Dedifferentiated amniotic fluid mesenchymal stem cell (primary cell): ENCODE measurements around the gene GALNT16.
"Not testable (repeated sequence)": the region's sequence is repeated elsewhere in the genome, so short reads cannot be mapped to it uniquely, and the experiment has no call there.

ENCODE experiments used
- DNase-seq: peaks from one replicate; pipeline ENCODE4 v3.0.0-alpha.2; 2016; ENCODE audit errors: extremely low spot score

The GALNT16 gene

DNA sequence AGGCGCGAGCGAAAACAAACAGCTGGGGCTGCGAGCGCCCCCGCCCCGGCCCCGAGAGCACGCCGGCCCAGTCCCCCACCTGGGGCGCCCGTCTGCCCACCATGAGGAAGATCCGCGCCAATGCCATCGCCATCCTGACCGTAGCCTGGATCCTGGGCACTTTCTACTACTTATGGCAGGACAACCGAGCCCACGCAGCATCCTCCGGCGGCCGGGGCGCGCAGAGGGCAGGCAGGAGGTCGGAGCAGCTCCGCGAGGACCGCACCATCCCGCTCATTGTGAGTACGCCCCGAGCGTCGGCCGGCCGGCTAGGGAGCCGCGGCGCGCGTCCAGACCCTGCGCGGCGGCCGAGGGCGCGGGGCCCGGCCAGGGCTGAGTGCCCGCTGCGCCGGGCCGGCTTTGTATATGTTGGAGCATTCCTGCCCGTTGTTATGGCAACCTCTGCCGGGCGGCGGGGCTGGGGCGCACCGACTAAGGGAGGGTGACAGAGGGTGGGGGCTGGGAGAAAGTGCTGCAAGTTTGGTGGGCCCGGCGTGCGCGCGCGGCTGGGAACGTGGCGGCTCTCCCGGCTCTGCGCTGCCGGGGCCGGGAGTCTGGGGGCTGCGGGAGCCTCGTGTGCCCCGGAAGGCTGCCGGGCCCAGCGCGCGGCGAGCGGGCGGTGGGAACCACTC lies 367 bp downstream of the GALNT16 start:
- no peak for DNase-seq

GRCh38 chr14:69260861-69261564 lies 1.1 kb downstream of the GALNT16 start:
- DNase-seq: no peak

GRCh38 chr14:69261761-69262331 lies 1.9 kb downstream of the GALNT16 start:
- no peak for DNase-seq

GRCh38 chr14:69262516-69262915 lies 2.6 kb downstream of the GALNT16 start:
- DNase-seq: no peak

DNA sequence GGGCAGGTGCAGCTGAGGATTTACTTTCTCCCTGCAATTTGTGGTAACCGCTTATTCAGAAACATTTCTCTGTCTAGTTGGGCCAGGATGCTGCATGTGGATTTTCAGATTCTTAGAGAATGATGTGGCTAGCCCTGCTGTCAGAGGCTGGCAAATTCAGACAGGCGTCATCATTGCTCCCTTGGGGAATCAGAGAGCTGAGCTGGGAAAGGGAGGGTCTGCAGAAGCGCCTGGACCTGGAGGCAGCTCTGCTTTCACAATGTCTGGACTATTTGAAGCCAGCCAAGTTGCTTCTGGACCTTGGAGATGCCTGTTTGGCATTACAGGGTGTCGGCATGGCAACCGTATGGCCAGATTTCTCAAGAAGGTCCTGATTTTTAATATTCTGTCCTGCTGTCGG lies 3.4 kb downstream of the GALNT16 start:
- DNase-seq: peak; percentile 98

GRCh38 chr14:69263771-69264170 lies 3.8 kb downstream of the GALNT16 start:
- DNase-seq: no peak

DNA sequence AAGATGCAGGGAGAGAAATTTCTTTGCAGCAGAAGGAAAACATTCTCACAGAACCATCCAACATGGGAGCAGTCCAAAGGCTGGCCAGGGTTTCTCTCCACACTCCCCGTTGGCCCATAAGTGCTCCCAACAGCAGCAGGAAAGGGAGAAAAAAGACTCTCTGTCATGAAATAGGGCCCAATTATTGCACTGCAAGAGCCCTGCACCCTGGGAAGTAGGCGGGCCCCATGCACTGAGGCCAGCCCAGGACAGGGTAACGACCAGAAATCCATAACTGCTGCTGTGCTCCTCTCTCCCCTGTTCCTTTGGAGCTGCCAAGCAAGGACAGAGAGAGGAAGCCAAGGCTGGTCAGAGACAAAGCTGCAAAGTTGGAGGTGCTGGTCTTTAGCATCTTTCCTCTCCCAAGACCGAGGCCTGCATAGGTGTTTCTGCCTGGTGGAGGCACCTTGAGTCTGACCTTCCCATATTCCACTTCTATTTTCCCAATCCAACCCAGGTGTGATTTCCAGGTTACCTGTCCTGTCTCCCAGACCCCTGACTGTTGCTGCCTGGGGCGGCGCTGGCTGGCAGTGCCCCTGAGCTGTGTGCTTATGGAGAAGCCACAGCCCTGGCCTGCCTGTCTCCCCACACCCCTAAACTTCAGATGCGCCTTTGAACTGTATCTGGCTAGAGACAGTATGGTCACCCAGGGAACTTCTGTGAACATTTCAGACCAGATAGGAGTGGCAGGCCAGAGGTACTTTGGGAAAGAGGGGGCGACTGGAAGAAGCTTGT lies 6.8 kb downstream of the GALNT16 start:
- no peak for DNase-seq

DNA sequence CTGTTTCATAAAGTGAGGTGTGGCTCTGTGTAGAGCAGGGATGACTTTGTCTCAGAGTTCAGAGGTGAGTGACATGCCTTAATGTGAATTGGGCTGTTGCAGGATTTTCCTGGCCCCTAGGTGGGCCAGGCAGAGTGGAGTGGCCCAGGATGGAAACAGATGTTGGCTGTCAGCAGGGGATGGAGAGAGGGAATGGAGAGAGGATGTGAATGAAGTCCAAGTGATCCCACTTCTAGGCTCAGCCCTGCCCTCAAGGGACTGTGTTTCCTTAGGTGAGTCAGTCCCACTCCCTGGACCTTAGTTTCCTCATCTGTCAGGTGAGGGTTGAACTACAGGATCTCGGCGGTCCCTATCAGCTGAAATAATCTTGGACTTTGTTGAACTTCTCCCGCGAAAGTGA lies 7.5 kb downstream of the GALNT16 start:
- no peak for DNase-seq

DNA sequence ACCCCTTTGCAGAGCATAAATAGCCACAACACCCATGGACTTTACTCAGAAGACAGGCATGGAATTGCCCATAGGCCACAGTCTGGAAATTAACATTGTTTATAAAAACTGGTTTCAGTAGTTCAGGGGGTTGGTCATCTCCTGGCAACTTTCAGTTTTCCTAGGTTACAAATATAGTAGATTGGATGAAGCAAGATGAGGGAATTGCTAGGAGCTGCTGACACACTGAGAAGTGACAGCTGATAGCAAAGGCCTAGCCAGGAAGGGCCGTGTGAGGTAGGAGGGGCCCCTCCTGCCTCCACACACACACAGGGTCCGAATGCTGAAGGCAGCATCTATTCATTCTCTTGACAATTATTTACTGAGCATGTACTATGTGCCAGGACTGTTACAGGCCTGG lies 8.3 kb downstream of the GALNT16 start:
- DNase-seq: no peak

- peak; percentile 30 for DNase-seq
Observed at GRCh38 chr14:69268763-69269162, 8.8 kb downstream of the GALNT16 start.

DNA sequence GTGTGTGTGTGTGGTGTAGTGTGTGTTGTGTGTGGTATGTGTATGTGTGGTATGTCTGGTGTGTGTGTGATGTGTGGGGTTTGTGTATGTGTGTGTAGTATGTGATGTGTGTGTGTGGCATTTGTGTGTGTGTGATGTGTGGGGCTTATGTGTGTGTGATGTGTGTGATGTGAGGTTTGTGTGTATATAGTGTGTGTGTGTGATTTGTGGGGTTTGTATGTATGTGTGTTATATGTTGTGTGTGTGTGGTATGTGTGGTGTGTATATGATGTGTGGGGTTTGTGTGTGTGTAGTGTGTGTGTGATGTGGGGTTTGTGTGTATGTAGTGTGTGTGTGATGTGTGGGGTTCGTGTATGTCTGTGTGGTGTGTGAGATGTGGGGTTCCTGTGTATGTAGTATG lies 9.4 kb downstream of the GALNT16 start:
- no peak for DNase-seq

GRCh38 chr14:69270097-69270496 lies 10.1 kb downstream of the GALNT16 start:
- DNase-seq: no peak

DNA sequence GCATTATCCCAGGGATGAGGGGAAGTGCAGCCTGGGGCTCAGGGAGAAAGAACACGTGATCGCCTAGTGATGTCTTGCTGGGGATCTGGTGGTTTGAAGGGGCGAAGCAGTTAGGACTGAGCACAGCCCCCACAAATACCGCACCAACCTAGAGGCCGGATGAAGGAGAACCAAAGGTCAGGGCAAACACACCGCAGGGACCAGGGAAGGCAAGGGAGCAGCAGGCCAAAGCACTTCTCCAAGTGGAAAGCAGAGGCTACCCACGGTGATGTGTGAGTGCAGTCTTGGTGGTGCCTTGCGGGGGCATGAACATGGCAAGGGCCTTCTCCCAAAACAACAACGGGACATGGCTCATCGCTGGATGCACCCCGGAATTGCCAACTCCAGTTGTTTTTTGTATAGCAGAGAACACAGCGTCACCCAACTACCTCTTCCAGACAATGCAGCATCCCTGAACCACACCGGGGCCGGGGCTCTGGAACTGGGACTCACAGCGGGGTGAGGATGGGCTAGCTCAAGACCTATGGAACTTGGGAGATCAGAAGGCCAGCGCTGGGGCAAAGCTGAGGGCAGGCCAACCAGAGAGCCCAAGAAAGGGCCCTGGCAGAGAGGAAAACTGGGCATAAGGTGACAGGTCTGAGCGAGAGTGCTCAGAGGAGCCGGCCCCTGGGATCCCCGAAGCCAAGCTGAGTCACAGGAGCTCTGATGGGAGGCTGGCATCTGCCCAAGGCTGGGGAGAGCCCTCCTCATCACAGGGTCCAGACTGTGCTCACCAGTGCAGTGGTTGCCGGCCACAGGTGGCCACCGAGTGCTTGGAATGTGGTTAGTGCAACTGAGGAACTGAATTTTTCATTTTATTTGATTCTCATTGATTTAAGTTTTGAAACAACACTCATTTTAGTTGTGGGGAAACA lies 11.1 kb downstream of the GALNT16 start:
- no peak for DNase-seq

DNA sequence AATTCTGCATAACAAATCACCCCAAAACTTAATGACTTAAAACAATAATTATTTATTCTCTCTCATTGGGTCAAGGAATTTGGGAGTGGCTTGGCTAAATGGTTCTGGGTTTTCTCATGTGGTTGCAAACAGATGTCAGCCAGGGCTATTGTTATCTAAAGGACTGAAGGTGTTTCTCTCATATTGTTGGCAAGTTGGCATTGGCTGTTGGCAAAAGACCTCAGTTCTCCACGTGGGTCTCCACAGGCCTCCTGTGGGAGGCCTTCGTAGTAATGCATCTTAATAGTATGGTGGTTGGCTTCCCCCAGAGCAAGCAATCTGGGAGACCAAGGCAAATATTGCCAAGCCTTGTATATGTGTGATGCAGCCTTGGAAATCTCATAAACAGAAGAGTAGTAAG lies 14.4 kb downstream of the GALNT16 start:
- no peak for DNase-seq

- DNase-seq: no peak
Observed at GRCh38 chr14:69275331-69275730, 15.4 kb downstream of the GALNT16 start.

- DNase-seq: not testable (repeated sequence)
Observed at GRCh38 chr14:69277356-69277755, 17.4 kb downstream of the GALNT16 start.

GRCh38 chr14:69280746-69281291 lies 20.9 kb downstream of the GALNT16 start:
- DNase-seq: no peak

DNA sequence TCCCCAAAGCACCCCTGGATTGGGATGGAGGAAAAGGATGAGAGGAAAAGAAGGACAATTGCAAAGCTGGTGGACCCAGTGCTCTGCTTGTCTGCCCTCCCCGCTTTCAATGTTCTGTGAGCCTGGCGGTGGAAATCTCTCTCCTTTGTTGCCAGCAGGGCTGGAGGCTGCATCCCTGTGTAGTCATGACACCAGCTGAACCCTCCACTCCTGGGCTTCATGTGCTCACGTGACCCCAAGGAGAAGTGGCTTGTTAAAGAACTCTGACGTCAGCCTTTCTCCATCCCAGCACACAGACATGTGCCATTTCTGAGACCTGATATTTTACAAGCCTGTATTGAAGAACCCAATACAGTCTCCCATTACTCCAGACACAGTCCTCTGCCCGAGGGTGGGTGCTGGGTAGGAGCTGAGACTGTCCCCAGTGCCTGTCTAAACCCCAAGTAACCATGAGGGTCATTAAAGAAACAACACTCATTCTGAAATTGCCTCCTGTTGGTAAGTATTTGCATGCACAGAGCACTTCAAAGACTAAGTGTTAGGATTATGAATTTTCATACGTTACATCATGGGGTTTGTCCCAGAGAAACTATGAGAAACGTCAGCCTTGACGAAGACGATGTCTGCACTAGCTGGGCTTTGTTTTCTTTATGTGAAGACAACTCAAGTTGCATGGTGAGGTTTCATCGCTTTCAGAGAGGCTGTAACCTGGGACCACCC lies 21.7 kb downstream of the GALNT16 start:
- DNase-seq: no peak

GRCh38 chr14:69282448-69282847 lies 22.5 kb downstream of the GALNT16 start:
- no peak for DNase-seq

DNA sequence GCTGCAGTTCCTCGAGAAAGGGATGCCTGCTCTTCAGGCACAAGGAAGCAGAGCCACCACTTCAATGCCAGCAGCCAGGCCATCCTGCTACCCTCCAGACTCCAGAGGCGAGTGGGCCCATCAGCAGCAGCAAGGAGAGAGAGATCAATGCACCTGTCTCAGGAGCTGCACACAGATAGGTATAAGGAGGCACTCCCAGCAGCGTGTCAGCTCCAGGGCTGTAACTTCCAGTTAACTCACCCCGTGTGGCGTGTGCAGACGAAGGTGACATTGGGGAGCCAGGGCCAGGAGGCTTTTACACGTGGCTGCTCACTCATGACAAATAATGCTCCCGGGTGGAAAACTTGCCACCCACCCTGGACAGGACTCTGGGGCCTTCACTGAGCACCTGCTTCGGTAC lies 24.2 kb downstream of the GALNT16 start:
- DNase-seq: no peak
